ENCODE measurements around the gene SZT2.

The SZT2 gene

GRCh38 chr1:43451701-43452532 lies 62.2 kb downstream of the SZT2 start:
- no peak for TF ChIP-seq REST (IDR thresholded peaks at IDR 0.05; ENCODE audit: insufficient read depth in 1 of 2, low read depth in 2 of 2, low read length in 2 of 2)
- no peak for TF ChIP-seq POLR2AphosphoS5 (IDR thresholded peaks at IDR 0.05; ENCODE audit: low read depth, low read length)
- TF ChIP-seq SIN3A (IDR thresholded peaks at IDR 0.05; ENCODE audit: borderline replicate concordance, insufficient read depth, low read length), result no peak
- TF ChIP-seq FOXP2 (optimal IDR thresholded peaks at IDR 0.05; ENCODE audit: borderline replicate concordance, extremely low read depth, extremely low read length, insufficient read depth), result no peak
- no peak for TF ChIP-seq TAF1 (IDR thresholded peaks at IDR 0.05; ENCODE audit: borderline replicate concordance, insufficient read depth, low read length)

- TF ChIP-seq REST (IDR thresholded peaks at IDR 0.05; ENCODE audit: insufficient read depth in 1 of 2, low read depth in 2 of 2, low read length in 2 of 2) (no peak), FOXP2 (optimal IDR thresholded peaks at IDR 0.05; ENCODE audit: borderline replicate concordance, extremely low read depth, extremely low read length, insufficient read depth) (no peak), TAF1 (IDR thresholded peaks at IDR 0.05; ENCODE audit: borderline replicate concordance, insufficient read depth, low read length) (no peak), SIN3A (IDR thresholded peaks at IDR 0.05; ENCODE audit: borderline replicate concordance, insufficient read depth, low read length) (no peak), POLR2AphosphoS5 (IDR thresholded peaks at IDR 0.05; ENCODE audit: low read depth, low read length) (no peak; the same call in 1 of the 2 replicates)
Observed at GRCh38 chr1:43452789-43453441, 63.2 kb downstream of the SZT2 start.

GRCh38 chr1:43453442-43454269 lies 64.0 kb downstream of the SZT2 start, which contains the start of gene HYI:
HYI (minus strand) TSS chr1:43453931; CDS start chr1:43453793, 138 bp downstream.
- no peak for TF ChIP-seq REST (IDR thresholded peaks at IDR 0.05; ENCODE audit: insufficient read depth in 1 of 2, low read depth in 2 of 2, low read length in 2 of 2)
- TF ChIP-seq POLR2AphosphoS5 (IDR thresholded peaks at IDR 0.05; ENCODE audit: low read depth, low read length), result peak; percentile 39; the same call in 1 of the 2 replicates

GRCh38 chr1:43454270-43455011 lies 64.7 kb downstream of the SZT2 start:
- TF ChIP-seq TAF1 (IDR thresholded peaks at IDR 0.05; ENCODE audit: borderline replicate concordance, insufficient read depth, low read length) (no peak), FOXP2 (optimal IDR thresholded peaks at IDR 0.05; ENCODE audit: borderline replicate concordance, extremely low read depth, extremely low read length, insufficient read depth) (no peak), REST (IDR thresholded peaks at IDR 0.05; ENCODE audit: insufficient read depth in 1 of 2, low read depth in 2 of 2, low read length in 2 of 2) (no peak), SIN3A (IDR thresholded peaks at IDR 0.05; ENCODE audit: borderline replicate concordance, insufficient read depth, low read length) (no peak), POLR2AphosphoS5 (IDR thresholded peaks at IDR 0.05; ENCODE audit: low read depth, low read length) (no peak)
